Activated gamma-delta T cell treated with anti-CD3 and anti-CD28 coated beads, Interleukin-2, amount 50 U/mL, for 16 hours (primary cell): Measurements from ENCODE around the gene SPATA22.
"Not testable (repeated sequence)": the region's sequence is repeated elsewhere in the genome, so short reads cannot be mapped to it uniquely, and the experiment has no call there.

Experiments
- DNase-seq: peaks from one replicate; pipeline ENCODE4 v3.0.0-alpha.2; 2020; ENCODE audit warnings: low read depth

SPATA22 gene, protein sequence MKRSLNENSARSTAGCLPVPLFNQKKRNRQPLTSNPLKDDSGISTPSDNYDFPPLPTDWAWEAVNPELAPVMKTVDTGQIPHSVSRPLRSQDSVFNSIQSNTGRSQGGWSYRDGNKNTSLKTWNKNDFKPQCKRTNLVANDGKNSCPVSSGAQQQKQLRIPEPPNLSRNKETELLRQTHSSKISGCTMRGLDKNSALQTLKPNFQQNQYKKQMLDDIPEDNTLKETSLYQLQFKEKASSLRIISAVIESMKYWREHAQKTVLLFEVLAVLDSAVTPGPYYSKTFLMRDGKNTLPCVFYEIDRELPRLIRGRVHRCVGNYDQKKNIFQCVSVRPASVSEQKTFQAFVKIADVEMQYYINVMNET

DNA sequence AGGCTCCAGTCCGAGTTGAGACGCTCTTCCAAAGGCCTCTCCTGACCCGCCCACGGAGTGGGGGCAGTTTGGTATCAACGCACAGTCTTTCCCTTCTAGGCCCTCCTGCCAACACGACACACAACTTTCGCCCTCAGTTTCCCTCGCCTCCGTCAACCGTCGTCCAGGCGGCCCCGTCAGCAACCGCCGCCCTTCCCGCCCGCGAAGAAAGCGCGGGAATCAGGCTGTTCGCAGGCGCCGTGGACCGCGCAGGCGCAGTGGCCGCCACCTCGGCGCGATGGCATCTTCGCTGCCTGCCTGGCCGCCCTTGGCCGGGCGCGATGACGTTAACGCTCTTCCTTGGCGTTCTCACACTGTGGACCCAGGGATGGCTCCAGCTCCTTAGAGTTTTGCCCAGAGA is at the start of gene SPATA22:
TSS of gene SPATA22 (minus strand) at position 221 of the 400 bp plus-strand sequence. CDS start 2,494 bp downstream, outside the sequence.
- DNase-seq: no peak

DNA sequence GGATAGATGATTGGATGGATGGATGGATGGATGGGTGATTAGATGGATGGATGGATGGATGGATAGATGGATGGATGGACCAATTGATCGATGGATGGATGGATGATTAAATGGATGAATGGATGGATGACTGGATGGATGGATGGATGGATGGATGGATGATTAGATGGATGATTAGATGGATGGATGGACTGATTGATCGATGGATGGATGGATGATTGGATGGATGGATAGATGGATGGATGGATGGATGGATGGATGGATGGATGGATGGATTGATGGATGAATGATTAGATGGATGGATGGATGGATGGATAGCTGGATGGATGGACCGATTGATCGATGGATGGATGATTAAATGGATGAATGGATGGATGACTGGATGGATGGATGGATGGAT is 47.9 kb upstream of the SPATA22 start:
- DNase-seq: not testable (repeated sequence)

DNA sequence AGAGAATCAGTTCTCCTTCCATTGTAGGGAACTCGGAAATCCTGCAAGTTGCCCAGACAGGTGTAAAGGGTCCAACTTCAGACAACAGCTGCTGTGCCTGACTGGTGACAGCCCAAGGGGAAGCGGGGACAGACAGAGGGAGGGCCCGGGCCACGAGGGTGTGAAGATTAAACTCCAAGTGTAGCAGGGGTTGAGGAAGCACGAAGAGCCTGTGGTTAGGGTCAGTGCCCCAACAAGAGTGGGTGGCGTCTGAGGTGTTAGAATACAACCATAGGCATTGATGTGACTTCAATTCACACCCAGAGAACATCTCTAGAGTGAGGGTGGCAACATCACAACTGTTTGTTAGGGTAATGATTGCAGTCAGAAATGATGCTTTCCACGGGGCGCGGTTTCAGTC is 43.3 kb upstream of the SPATA22 start:
- no peak for DNase-seq

DNA sequence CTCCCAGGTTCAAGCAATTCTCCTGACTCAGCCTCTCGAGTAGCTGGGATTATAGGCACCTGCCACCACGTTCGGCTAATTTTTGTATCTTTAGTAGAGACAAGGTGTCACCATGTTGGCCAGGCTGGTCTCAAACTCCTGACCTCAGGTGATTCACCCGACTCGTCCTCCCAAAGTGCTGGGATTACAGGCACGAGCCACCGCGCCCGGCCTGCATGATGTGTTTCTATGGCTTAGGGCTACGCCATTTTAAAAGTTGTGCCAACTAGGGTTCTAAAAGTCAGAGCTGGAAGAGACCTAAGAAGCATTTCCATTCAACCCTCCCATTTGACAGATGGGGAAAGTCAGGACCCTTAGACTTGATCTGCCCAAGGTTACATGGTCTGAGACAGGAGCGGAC is 42.5 kb upstream of the SPATA22 start:
- DNase-seq: not testable (repeated sequence)

DNA sequence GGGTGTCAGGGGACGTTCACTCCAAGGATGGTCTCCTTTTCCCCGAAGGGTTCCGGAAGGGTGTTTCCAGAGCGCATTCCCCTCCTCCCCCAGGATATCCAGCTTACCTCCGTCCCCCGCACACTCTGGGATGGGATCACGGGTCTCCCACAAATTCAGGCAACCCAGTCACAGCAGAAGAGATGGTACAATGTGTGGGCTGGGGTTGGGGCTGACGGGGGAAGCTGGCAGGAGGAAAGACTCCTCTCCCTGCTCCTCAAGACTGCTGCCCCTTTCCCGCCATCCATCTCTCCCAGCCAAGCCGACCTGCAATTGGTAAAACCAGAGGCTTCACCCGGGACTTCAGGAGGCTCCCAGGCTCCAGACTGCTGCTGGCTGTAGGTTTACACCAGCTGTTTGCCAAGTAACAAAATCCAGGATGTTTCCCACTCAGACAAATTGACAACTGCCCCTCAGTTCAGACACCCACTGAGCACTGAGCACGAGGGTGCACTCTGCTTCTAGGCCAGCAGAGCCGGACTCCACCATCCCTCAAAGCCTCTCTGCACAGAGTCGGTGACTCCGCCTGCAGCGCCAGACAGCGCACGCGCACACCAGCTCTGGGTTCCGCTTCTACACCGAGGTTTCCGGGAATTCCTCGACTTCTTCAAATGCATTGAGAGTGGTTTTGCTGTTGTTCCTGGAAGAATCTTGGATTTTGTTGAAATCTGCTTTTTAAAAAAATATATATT is 41.9 kb upstream of the SPATA22 start:
- DNase-seq: no peak

DNA sequence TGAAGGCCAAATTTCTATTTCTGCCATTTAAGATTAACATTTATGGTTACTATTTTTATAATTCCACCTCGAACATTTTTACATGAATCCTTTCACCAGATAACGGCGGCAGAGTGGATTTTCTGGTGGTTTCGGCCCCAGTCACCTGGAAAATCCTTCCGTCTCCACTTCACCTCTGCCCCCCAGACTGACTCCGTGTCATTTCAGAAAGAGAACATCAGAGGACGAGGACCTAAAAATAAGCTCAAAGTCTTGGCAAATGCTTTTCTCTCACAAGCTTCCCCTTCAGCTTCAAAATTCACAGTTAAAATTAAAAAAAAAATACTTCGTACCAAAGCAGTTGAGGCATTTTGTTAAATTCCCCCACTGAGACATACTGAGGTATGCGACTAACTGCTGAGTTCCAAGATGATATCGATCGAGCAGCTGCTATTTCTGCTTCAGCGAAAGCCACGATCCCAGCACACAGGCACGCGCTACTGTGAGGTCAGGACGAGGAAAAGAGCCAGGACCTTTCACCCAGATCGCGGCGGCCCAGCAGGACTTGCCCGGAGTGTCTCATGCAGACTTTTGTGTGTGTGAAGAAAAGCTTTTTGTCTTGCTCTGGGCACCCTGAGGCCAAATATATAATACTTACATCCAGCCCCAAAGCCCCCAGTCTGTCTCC is 41.0 kb upstream of the SPATA22 start:
- DNase-seq: no peak

DNA sequence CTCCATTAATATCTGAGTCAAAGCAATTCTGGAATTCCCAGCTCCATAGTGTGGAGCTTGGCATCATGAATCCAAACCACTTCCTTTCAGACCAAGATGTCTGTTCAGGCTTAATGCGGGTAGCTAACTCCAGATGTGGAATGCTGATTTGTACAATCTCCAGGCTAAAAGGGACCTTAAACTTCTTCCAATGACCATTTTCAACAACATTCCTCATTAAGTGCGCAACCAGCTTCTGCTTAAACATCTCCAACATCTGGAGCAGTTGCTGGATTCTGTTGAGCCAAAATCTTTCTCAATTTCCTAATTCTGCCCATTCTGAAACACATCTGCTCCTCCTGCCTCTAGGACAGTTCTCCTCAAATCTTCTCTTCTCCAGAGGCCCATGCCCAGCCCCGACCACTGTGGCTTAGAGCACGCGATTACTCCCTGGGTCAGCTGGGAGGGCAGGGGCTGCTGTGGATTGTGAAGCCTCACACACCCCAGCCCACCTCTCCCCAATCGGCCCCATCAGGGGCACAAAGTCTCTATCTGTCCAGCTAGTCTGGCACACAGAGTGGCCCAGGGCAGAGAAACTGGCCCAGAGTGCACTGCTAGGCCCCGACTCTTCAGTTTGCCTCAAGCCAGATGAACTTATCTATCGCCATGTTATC is 40.4 kb upstream of the SPATA22 start:
- DNase-seq: no peak

DNA sequence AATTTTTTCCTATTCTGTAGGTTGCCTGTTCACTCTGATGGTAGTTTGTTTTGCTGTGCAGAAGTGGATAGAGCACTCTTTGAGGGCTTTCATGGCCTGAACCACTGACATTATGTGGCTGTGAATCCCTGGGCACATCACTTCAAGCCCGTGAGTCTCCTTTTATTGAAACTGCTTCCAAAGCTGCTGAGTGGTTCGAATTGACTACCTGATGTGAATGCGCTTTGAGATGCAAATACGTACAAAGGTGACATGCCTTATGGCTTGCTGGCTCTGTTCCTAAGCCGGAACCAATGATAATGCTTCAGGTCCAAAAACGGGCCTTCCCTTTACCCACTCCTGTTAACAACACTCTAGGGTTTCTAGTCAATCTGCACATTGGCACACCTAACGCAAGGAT is 38.5 kb upstream of the SPATA22 start:
- DNase-seq: no peak

DNA sequence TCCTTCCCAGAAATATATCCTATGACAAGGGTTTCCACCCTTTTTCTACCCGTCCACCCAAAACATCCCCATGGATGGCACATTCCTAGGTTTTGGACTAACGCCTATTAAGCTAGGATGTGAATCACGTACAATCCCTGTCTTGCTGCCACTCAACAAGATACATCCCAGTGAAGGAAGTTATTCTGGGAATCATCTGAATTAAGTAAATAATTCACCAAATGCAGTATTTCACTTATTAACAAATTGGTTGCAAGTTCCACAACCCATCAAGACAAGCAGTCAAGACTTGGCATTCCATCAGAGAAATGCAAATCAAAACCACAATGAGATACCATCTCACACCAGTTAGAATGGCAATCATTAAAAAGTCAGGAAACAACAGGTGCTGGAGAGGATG is 36.2 kb upstream of the SPATA22 start:
- DNase-seq: no peak

DNA sequence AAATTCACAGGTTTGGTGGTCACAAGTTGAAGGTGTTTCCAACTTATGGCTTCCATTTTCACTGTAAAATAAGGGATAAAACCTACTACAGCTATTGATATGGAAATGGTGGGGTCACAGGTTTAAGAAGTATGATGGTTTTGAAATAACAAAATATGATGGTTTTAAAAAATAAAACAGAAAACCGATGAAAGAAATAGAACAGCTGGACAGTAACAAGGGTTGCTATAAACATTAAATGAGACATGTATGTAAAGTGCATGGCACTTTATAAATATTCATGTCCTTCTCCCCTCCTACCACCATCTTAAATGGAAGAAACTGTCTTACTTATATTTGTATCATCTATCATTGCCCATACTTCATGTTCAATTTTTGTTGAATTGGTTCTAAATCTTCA is 35.5 kb upstream of the SPATA22 start:
- DNase-seq: no peak

DNA sequence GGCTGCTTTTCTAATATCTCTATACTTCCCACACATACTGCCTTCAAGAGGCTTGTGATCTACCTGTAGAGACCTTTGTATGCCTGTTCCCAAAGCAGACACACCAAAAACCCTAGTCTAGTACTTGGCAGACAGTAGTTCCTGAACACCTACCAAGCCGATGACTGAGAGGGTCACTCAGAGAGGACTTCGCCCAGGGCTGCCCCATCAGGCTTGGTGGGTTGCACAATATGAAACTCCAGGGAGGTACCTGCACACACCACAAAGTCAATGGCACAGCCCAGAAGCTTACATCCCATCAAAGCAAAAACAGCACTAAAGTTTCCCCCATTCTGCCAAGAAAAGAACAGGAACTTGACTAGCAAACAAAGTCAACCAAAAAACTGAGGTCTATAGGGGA is 34.4 kb upstream of the SPATA22 start:
- no peak for DNase-seq

DNA sequence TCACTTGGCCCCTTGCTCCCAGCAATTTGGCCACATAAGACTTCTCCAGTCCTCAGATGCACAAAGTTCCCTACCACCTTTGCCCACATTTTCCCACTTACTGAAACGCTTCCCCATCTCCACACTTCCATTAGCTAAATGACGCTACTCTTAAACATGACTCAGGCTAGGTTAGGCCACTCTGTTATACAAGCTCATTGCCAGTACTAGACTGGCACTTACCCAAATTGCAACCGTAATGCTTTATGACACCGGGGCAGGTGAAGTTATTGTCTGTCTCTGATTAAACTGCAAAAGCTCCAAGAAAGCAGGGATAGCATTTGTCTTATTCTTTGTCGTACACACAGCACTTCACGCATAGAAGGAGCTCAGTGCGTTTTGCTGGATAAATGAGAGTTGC is 33.4 kb upstream of the SPATA22 start:
- DNase-seq: no peak

DNA sequence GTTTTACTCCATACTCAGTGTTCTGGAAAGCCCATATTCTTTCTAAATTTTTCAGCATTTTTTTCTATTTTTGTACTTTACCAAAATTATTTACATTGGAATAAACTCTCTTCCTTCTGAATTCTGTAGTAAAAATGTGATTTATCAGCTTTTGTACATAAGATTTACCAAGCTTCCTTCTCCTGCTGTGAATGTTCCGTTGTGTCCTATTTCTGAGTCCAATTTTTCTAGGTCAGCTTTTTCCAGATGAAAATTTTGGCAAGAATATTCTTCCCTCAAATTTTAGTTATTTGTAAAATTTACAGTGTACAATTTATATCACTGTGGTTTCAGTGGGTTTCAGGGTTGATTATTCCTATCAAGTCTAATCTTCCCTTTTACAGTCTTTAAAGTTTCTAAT is 31.7 kb upstream of the SPATA22 start:
- no peak for DNase-seq

DNA sequence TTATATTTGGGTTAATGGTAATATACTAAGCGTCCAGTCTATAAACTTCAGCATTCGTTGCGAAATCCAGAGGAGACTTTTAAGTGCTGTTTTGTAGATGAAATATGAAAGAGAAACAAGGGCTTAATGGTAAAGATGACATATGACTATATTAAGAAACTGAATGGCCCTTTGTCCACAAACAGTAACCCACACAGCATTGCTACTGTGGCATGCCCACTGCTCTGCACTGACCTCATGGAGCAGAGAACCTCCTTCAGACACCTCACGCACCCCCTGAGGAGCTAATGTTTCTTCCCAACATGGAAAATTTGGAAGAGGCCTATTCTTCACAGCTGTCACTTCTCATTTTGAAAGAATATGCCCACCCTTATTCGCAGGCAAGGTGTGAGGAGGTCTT is 30.8 kb upstream of the SPATA22 start:
- DNase-seq: no peak

DNA sequence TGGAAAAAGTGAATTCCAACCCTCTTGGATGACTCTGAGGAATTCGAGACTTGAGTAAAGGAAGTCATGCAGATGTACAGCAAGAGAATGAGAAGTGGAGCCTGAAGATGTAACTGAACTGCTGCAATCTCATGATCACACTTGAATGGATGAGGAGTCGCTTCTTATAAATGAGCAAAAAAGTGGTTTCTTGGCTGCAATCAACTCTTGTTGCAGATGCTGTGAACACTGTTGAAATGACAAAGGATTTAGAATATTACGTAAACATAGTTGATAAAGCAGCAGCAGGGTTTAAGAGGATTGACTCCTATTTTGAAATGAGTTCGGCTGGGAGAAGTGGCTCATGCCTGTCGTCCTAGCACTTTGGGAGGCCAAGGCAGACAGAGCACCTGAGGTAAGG is 29.7 kb upstream of the SPATA22 start:
- no peak for DNase-seq

DNA sequence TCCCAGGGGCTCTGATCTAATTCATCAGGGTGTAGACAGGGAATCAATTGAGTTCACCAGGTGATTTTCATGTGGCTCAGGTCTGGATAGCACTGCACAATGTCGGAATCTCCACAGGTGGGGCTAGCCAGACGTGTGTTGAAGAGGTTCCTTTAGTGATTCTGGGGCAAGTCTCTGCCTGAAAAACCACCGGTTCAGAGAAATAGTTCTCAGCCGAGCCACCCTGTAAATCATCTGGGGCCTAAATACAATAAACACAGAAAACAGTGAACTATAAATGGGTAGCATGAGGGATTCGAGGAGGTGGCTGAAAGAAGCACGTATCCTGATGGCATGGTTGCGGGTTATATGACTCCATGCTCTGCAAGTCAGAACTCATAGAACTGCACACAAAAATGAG is 25.5 kb upstream of the SPATA22 start:
- DNase-seq: no peak

DNA sequence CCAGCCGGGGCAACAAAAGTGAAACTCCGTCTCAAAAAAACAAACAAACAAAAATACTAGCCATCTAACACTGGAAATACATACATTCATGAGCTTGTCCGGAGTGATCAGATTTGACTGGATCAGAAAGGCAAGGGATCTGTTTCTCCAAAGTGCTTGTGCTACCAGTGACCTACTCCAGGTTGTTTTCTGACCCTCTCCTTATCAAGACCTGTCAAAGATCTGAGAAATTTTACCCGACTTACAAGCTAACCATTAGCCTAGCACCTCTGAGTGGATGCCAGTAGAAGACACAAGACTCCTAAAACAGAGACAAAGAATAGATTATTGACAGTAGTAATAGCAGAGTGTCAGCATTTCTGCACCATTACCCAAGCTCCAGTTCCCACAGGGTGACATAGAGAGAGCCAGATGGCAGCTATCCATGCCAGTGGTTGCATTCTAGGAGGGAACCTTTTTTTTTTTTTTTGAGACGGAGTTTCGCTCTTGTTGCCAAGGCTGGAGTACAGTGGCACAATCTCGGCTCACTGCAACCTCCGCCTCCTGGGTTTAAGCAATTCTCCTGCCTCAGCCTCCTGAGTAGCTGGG is 14.0 kb upstream of the SPATA22 start:
- DNase-seq: no peak

DNA sequence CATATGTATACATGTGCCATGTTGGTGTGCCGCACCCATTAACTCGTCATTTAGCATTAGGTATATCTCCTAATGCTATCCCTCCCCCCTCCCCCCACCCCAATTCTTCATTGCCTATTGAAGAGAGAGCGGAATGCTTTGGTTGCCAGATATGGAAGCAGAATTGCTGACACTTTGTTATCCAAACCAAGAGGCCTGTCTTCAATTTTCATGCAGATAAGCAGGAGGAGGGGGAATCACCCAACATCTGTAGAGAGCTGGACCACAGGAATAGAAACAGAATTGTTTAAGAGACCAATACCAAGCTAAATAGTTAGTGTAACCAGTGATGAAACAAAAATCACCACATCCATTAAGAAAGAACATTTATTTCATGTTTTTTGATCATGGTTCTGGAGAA is 11.2 kb upstream of the SPATA22 start:
- no peak for DNase-seq

DNA sequence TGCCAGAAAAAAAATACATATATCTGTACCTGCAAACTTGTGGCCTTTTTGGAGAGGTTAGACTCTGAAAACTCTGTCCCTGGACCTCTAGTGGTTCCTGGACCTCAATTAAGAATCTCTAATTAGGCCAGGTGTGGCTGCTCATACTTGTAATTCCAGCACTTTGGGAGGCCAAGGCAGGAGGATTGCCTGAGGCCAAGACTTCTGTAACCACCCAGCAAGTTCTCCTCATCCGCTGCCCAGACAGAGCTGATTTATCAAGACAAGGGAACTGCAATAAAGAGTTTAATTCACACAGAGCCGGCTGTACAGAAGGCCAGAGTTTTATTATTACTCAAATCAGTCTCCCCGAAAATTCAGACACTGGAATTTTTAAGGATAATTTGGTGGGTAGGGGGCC is 8.4 kb upstream of the SPATA22 start:
- no peak for DNase-seq

DNA sequence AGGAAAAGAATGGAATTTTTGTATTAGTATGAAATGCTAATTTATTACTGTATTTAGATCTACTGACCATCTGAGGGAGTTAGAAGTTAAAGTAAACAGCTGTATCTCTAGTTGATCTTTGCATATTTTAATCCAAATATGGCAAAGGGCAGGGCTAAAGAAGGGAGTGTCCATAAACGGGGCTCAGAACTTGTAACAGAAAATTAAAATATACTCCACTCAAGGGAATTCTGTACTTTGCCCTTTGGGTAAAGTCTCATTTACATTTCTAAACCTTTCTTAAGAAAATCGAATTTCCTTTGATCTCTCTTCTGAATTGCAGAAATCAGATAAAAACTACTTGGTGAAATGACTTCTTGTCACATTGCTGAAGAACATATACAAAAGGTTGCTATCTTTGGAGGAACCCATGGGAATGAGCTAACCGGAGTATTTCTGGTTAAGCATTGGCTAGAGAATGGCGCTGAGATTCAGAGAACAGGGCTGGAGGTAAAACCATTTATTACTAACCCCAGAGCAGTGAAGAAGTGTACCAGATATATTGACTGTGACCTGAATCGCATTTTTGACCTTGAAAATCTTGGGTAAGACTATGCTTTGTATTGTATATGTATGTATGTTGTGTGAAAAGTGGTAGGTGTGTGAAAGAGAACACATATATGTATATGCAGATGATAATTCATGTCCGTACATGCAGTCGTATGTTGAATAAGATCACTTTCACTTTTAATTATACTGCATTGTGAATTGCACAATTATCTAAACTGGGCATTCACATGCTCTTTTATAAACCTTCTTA is 4.4 kb upstream of the SPATA22 start, which contains the start of gene ASPA:
TSS of gene ASPA (plus strand) at position 186 of the 799 bp plus-strand sequence. CDS start at position 349, 163 bp downstream.
- DNase-seq: no peak

DNA sequence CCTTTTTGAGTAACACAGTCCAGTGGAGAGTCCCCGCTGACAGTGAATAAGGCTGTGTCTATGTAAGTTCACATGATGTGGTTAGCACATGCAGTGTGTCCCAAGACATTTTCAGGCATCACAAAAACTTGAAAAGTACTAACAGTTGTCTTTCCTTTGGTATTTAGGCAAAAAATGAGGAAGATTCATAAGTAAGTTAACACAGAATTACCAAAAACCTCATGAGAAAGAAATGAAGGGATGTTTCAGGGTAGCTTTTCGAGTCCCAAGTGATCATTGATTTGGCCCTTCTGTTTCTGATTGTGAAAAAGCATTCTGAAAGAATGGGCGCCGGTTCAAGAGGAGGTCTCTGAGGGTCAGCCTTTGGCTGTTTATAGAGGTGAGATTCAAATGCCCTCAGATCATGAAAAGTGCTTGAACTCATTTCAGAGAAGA is 3.6 kb upstream of the SPATA22 start:
- no peak for DNase-seq
